PC-9 (cell line): Measurements from ENCODE around the gene PMPCA.

Experiments used
- EZH2 ChIP-seq: fragments of 200-600 bp; sonication (generic); IDR thresholded peaks from 2 replicates; pipeline ENCODE4 v1.8.0; 2017; ENCODE audit warnings: antibody characterized with exemption, low read depth
- TF ChIP-seq, protein P1 (sequence below): fragments of 200-600 bp; sonication (generic); conservative IDR thresholded peaks from 2 replicates; pipeline ENCODE4 v1.6.1; 2017; ENCODE audit warnings: mixed run types, antibody characterized with exemption, mild to moderate bottlenecking, moderate library complexity

GRCh38 chr9:136370687-136371532, 39.5 kb upstream of the PMPCA start:
- TF ChIP-seq, protein P1, sequence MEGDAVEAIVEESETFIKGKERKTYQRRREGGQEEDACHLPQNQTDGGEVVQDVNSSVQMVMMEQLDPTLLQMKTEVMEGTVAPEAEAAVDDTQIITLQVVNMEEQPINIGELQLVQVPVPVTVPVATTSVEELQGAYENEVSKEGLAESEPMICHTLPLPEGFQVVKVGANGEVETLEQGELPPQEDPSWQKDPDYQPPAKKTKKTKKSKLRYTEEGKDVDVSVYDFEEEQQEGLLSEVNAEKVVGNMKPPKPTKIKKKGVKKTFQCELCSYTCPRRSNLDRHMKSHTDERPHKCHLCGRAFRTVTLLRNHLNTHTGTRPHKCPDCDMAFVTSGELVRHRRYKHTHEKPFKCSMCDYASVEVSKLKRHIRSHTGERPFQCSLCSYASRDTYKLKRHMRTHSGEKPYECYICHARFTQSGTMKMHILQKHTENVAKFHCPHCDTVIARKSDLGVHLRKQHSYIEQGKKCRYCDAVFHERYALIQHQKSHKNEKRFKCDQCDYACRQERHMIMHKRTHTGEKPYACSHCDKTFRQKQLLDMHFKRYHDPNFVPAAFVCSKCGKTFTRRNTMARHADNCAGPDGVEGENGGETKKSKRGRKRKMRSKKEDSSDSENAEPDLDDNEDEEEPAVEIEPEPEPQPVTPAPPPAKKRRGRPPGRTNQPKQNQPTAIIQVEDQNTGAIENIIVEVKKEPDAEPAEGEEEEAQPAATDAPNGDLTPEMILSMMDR = no peak
- TF ChIP-seq EZH2 = no peak
